Calu3 (cell line): ENCODE data around the gene ARFGEF3. TPM values are rescaled to one million over a fixed set of nuclear protein-coding genes. Genes with fewer than 3 reads are reported as not detected.

ENCODE experiments used
- BruUV-seq: library from RNA; stranded (reverse); fragments of 400-500 nt; replicated peaks from 2 replicates; lab custom pipeline; 2021; lab: Mats Ljungman, UMichigan
- CTCF ChIA-PET: fragments of 300-600 bp; sonication (Branson Sonifier 250); formaldehyde crosslinking; loops from one replicate; lab custom pipeline; 2022; ENCODE audit warnings: antibody characterized with exemption; lab: Charles Lee
- DNase-seq: peaks from one replicate; pipeline ENCODE4 v3.0.0; 2022
- H3K27ac Mint-ChIP-seq: one replicate; pipeline ENCODE4 v1.8.0; 2022; ENCODE audit warnings: mixed read lengths; ENCODE audit not compliant: unreplicated experiment
- H3K27me3 Mint-ChIP-seq: one replicate; pipeline ENCODE4 v1.8.0; 2022; ENCODE audit warnings: mixed read lengths; ENCODE audit not compliant: unreplicated experiment
- H3K36me3 Mint-ChIP-seq: one replicate; pipeline ENCODE4 v1.8.0; 2022; ENCODE audit warnings: mild to moderate bottlenecking, moderate library complexity, mixed read lengths; ENCODE audit not compliant: insufficient read depth, unreplicated experiment
- H3K4me1 Mint-ChIP-seq: one replicate; pipeline ENCODE4 v1.8.0; 2022; ENCODE audit warnings: mild to moderate bottlenecking, low read depth, mixed read lengths; ENCODE audit not compliant: unreplicated experiment
- H3K4me3 Mint-ChIP-seq: one replicate; pipeline ENCODE4 v1.8.0; 2022; ENCODE audit warnings: mild to moderate bottlenecking, low read depth, moderate library complexity, mixed read lengths; ENCODE audit not compliant: unreplicated experiment
- H3K9me3 Mint-ChIP-seq: one replicate; pipeline ENCODE4 v1.8.0; 2022; ENCODE audit warnings: low read depth, mixed read lengths; ENCODE audit not compliant: unreplicated experiment
- CTCF ChIP-seq: fragments of 200-600 bp; IDR thresholded peaks from one replicate; pipeline ENCODE4 v1.8.0; 2022; ENCODE audit warnings: antibody characterized with exemption; ENCODE audit not compliant: unreplicated experiment
- intact Hi-C: fragments of 100-400 bp; cut with micrococcal nuclease; formaldehyde crosslinking; loops from one replicate; pipeline ENCODE4 v1.10.0; 2022; ENCODE audit not compliant: unreplicated experiment
- total RNA-seq: library from RNA; stranded (reverse); gene quantifications from 2 replicates; pipeline ENCODE4 v1.2.3, GENCODE V29; 2022

Gene ARFGEF3
- total RNA-seq, 1 experiment from 2014 or later, result 16.3 TPM

DNA sequence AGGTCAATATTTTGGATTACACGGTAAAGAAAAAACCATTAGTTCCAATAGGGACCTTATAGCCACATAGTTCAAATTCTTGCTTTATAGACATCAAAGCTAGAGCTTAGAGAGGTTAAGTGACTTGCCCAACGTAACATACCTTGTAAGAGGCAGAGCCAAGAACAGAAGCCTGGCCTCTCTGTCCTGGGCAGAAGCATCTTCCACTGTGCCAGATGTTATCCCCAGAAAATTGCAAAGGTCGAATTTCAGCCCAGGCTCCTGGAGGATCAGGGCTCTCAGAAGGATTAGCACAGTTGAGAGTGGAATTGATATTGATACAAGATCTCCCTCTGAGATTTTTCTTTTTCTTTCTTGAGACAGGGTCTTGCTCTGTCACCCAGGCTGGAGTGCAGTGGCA lies 222.0 kb downstream of the ARFGEF3 start:
- H3K4me1 Mint-ChIP-seq, result no peaks in the 10 kb centered on the region
- intact Hi-C loops, result no loop called here

DNA sequence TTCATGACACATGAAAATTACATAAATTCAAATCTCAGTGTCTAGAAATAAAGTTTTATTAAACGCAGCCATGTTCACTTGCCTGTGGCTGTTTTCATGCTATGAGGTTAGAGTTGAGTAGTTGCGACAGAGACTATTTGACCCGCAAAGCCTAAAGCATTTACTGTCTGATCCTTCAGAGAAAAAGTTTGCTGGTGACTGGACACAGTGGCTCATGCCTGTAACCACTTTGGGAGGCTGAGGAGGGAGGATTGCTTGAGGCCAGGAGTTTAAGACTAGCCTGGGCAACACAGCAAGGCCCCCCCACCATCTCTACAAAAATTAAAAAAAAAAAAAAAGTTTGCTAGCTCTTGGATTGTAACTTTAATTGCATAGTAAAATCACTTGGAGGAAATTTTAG lies 225.2 kb downstream of the ARFGEF3 start:
- Mint-ChIP-seq H3K9me3 (no peaks in the 10 kb centered on the region), H3K27ac (no peak overlapping the region), H3K4me3 (no peak overlapping the region), H3K27me3 (no peaks in the 10 kb centered on the region), H3K4me1 (no peaks in the 10 kb centered on the region), H3K36me3 (no peaks in the 10 kb centered on the region)
- CTCF ChIA-PET, result no interaction called here
- no peak for DNase-seq
- intact Hi-C loops, result no loop called here
- TF ChIP-seq CTCF, result no peak
- no TSS peak for BruUV-seq

More for the DNA sequence above, 222.0 kb downstream of the ARFGEF3 start:
- Mint-ChIP-seq H3K27ac (no peak overlapping the region), H3K4me3 (no peak overlapping the region), H3K36me3 (no peaks in the 10 kb centered on the region), H3K27me3 (no peaks in the 10 kb centered on the region), H3K9me3 (no peaks in the 10 kb centered on the region)
- no peak for TF ChIP-seq CTCF
- DNase-seq, result no peak
- CTCF ChIA-PET, result no interaction called here
- no TSS peak for BruUV-seq

DNA sequence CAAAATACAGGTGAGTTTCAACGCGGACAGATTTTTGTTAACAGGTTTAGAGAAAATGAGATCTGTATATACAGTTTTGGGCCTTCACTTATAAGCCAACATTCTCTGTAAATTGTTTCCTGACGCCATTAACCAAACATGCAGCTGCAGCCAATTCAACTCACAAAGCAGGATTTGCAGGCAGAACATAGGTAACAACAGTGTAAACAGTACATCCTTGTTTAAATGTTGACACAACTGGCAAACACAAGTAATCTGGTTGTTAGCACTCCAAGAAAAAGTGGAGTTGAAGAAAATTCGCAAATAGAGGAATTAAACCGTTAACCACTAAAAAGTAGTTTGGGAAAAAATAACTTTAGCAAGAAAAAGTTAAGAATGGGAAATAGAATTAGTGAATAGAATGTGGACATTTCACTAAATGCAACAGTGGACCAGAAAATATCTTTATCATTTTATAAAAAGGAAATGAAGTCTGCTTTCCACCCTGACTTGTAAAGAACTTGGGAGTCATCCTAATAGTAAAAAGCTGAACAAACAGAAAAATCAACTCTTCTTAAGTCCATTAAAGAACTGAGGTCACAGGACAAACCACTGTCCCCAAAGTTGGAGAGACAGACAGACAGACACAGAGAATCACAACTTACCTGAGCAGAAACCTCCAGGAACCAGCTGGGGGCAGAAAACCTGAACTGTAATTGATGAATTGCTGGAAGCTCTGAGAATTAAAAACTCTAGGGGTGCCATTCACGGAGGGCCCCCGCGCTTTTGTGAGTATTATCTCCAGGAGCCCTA lies 226.0 kb downstream of the ARFGEF3 start:
- CTCF ChIA-PET, result no interaction called here
- Mint-ChIP-seq H3K36me3 (no peaks in the 10 kb centered on the region), H3K27ac (no peak overlapping the region)

DNA sequence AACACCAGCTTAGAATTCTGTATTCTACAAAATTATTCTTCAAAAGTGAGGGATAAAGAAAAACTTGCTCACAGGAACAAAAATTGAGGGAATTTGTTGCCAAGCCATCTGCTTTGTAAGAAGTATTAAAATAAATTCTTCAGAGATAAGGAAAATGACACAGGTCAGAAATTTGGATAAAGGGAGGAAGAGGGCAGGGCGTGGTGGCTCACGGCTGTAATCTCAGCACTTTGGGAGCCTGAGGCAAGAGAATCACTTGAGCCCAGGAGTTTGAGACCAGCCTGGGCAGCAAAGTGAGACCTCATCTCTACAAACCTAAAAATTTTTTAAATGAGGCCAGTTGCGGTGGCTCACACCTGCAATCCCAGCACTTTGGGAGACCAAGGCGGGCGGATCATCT lies 227.8 kb downstream of the ARFGEF3 start:
- CTCF ChIA-PET, result no interaction called here
- BruUV-seq, result no TSS peak

More for the DNA sequence above, 226.0 kb downstream of the ARFGEF3 start:
- Mint-ChIP-seq H3K4me3 (no peak overlapping the region), H3K4me1 (no peaks in the 10 kb centered on the region), H3K27me3 (no peaks in the 10 kb centered on the region), H3K9me3 (no peaks in the 10 kb centered on the region)
- no peak for TF ChIP-seq CTCF
- BruUV-seq, result no TSS peak
- DNase-seq, result no peak
- intact Hi-C loops, result no loop called here

More for the DNA sequence above, 227.8 kb downstream of the ARFGEF3 start:
- Mint-ChIP-seq H3K36me3 (no peaks in the 10 kb centered on the region), H3K27me3 (no peaks in the 10 kb centered on the region), H3K27ac (no peak overlapping the region), H3K9me3 (no peaks in the 10 kb centered on the region), H3K4me3 (no peak overlapping the region), H3K4me1 (no peaks in the 10 kb centered on the region)
- no peak for TF ChIP-seq CTCF
- intact Hi-C loops, result no loop called here
- DNase-seq, result no peak

Other genes with a start within 250 kb of the ARFGEF3 start
- gene PERP, start 54.5 kb upstream of the ARFGEF3 start, total RNA-seq, result 96.5 and 103 TPM in 2 replicates
- not detected in 2 replicates for gene PBOV1, start 56.6 kb downstream of the ARFGEF3 start, total RNA-seq
- gene SMIM28, start 216.0 kb downstream of the ARFGEF3 start, total RNA-seq, result not detected in 2 replicates
- 33.4 and 36.7 TPM in 2 replicates for gene HEBP2, start 242.3 kb downstream of the ARFGEF3 start, total RNA-seq